H1 (cell line): ENCODE results near the gene CREB3L1. TPM values are rescaled to one million over a fixed set of nuclear protein-coding genes. Genes with fewer than 3 reads are reported as not detected.
A peak's percentile ranks its signal among the peaks of the same experiment; 100 is the strongest.

Experiments
- CTCF ChIA-PET: fragments of 300-600 bp; sonication (Branson Sonifier 250); formaldehyde crosslinking; loops from one replicate; lab custom pipeline; 2021; ENCODE audit not compliant: partially characterized antibody; lab: Charles Lee
- POLR2A ChIA-PET: fragments of 300-600 bp; sonication (Branson Sonifier 250); formaldehyde crosslinking; loops from one replicate; lab custom pipeline; 2021; ENCODE audit warnings: inconsistent platforms; ENCODE audit not compliant: partially characterized antibody; lab: Charles Lee
- DNase-seq, 2 experiments: peaks; one replicate each; pipeline versions ENCODE4 v3.0.0 to v3.0.0-alpha.2; 2010 to 2022; ENCODE audit warnings: low spot score in 2 of 2, low read depth in 1 of 2, mixed read lengths in 1 of 2
- FAIRE-seq: peaks from 2 replicates; lab custom pipeline; 2011; peaks lifted over from hg19 to GRCh38; lab: Jason Lieb, UNC
- H2AFZ ChIP-seq: 2 replicates; pipeline ENCODE4 v1.8.1; 2012; ENCODE audit warnings: low read length, inconsistent platforms
- H2AK5ac ChIP-seq: 2 replicates; pipeline ENCODE4 v1.6.1; 2013; ENCODE audit warnings: low read depth, low read length
- H2BK120ac ChIP-seq: replicated peaks from 2 replicates; pipeline ENCODE3; 2013; ENCODE audit warnings: low read depth, low read length, inconsistent platforms
- H2BK12ac ChIP-seq: 2 replicates; pipeline ENCODE4 v1.6.1; 2013; ENCODE audit warnings: low read depth, low read length
- H2BK15ac ChIP-seq: 2 replicates; pipeline ENCODE4 v1.6.1; 2013; ENCODE audit warnings: low read length
- H2BK20ac ChIP-seq: 2 replicates; pipeline ENCODE4 v1.6.1; 2013; ENCODE audit warnings: low read length
- H2BK5ac ChIP-seq: 2 replicates; pipeline ENCODE4 v1.6.1; 2013; ENCODE audit warnings: low read depth, low read length
- H3K14ac ChIP-seq: 2 replicates; pipeline ENCODE4 v1.6.1; 2013; ENCODE audit warnings: inconsistent platforms; ENCODE audit not compliant: insufficient read length
- H3K18ac ChIP-seq: 2 replicates; pipeline ENCODE4 v1.6.1; 2013; ENCODE audit warnings: low read length; ENCODE audit errors: extremely low read depth
- H3K23ac ChIP-seq: 2 replicates; pipeline ENCODE4 v1.6.1; 2013; ENCODE audit warnings: inconsistent platforms; ENCODE audit not compliant: insufficient read length
- H3K23me2 ChIP-seq: 2 replicates; pipeline ENCODE4 v1.6.1; 2013; ENCODE audit warnings: low read depth, low read length
- H3K27ac ChIP-seq: 2 replicates; pipeline ENCODE4 v1.6.1; 2011; ENCODE audit warnings: low read depth, low read length, inconsistent platforms
- H3K27me3 ChIP-seq, 4 experiments: replicated peaks in 1 of 4; 1 replicate in 1 of 4; 2 replicates in 3 of 4; pipeline versions ENCODE4 v1.6.1 to v1.8.1; 2011 to 2013; ENCODE audit warnings: low read length in 3 of 4, mild to moderate bottlenecking in 3 of 4, inconsistent platforms in 2 of 4, mixed read lengths in 2 of 4, moderate library complexity in 1 of 4; ENCODE audit not compliant: control insufficient read depth in 3 of 4, insufficient read depth in 3 of 4; ENCODE audit errors: extremely low read depth in 1 of 4
- H3K36me3 ChIP-seq, 4 experiments: 2 replicates each; pipeline versions ENCODE4 v1.6.1 to v1.8.1; 2011 to 2013; ENCODE audit warnings: mild to moderate bottlenecking in 4 of 4, low read length in 3 of 4, moderate library complexity in 2 of 4, control low read depth in 1 of 4, inconsistent platforms in 1 of 4; ENCODE audit not compliant: insufficient read depth in 4 of 4, control insufficient read depth in 2 of 4
- H3K4ac ChIP-seq: replicated peaks from 2 replicates; pipeline ENCODE3; 2013; ENCODE audit warnings: low read length, low read depth, mixed read lengths, inconsistent platforms; ENCODE audit not compliant: insufficient read length
- H3K4me1 ChIP-seq, 4 experiments: replicated peaks in 1 of 4; 1 replicate in 1 of 4; 2 replicates in 3 of 4; pipeline versions ENCODE4 v1.6.1 to v1.8.1; 2011 to 2013; ENCODE audit warnings: low read length in 3 of 4, inconsistent platforms in 2 of 4, mixed read lengths in 1 of 4; ENCODE audit not compliant: insufficient read depth in 4 of 4, control insufficient read depth in 3 of 4
- H3K4me2 ChIP-seq, 2 experiments: 2 replicates each; pipeline versions ENCODE4 v1.6.1 to v1.8.1; 2011 to 2013; ENCODE audit warnings: low read depth in 2 of 2, low read length in 2 of 2, control low read depth in 1 of 2, inconsistent platforms in 1 of 2, mild to moderate bottlenecking in 1 of 2; ENCODE audit not compliant: insufficient read depth in 1 of 2
- H3K4me3 ChIP-seq, 4 experiments: fragments of 200-600, 300-600 bp in 1 of 4; sonication (generic), shearing (Covaris generic), sonication (Bioruptor Twin) in 1 of 4; 2 replicates each; pipeline versions ENCODE4 v1.5.1 to v1.8.1; 2011 to 2016; ENCODE audit warnings: low read length in 4 of 4, low read depth in 3 of 4, control low read depth in 2 of 4, inconsistent platforms in 2 of 4, mild to moderate bottlenecking in 2 of 4, mixed read lengths in 1 of 4, moderate library complexity in 1 of 4; ENCODE audit not compliant: insufficient read depth in 2 of 4; ENCODE audit errors: extremely low read depth in 1 of 4
- H3K56ac ChIP-seq: replicated peaks from 2 replicates; pipeline ENCODE3; 2013; ENCODE audit warnings: low read depth, mild to moderate bottlenecking, mixed read lengths, low read length, inconsistent platforms; ENCODE audit not compliant: insufficient read length
- H3K79me1 ChIP-seq: 2 replicates; pipeline ENCODE4 v1.6.1; 2013; ENCODE audit warnings: low read depth, low read length, control low read depth
- H3K79me2 ChIP-seq, 2 experiments: 2 replicates each; pipeline versions ENCODE4 v1.6.1 to v1.8.1; 2012 to 2013; ENCODE audit warnings: low read length in 2 of 2, mild to moderate bottlenecking in 2 of 2, inconsistent platforms in 1 of 2; ENCODE audit not compliant: insufficient read depth in 2 of 2, control insufficient read depth in 1 of 2
- H3K9ac ChIP-seq, 4 experiments: replicated peaks in 1 of 4; 1 replicate in 1 of 4; 2 replicates in 3 of 4; pipeline versions ENCODE4 v1.6.1 to v1.8.1; 2011 to 2013; ENCODE audit warnings: low read depth in 3 of 4, low read length in 3 of 4, control low read depth in 2 of 4, mild to moderate bottlenecking in 2 of 4, moderate library complexity in 2 of 4, inconsistent platforms in 1 of 4; ENCODE audit errors: extremely low read depth in 1 of 4
- H3K9me3 ChIP-seq, 2 experiments: 2 replicates each; pipeline versions ENCODE4 v1.6.1 to v1.8.1; 2012 to 2013; ENCODE audit warnings: mild to moderate bottlenecking in 2 of 2, moderate library complexity in 2 of 2, control low read depth in 1 of 2, inconsistent platforms in 1 of 2, low read depth in 1 of 2, low read length in 1 of 2, mixed read lengths in 1 of 2; ENCODE audit not compliant: insufficient read depth in 2 of 2
- H4K20me1 ChIP-seq, 2 experiments: replicated peaks in 1 of 2; 2 replicates each; pipeline versions ENCODE3 to v1.8.1; 2011 to 2013; ENCODE audit warnings: inconsistent platforms in 2 of 2, low read length in 2 of 2, mild to moderate bottlenecking in 1 of 2; ENCODE audit not compliant: insufficient read depth in 2 of 2, control insufficient read depth in 1 of 2
- H4K5ac ChIP-seq: 2 replicates; pipeline ENCODE4 v1.6.1; 2013; ENCODE audit warnings: low read length, low read depth, mixed read lengths, inconsistent platforms; ENCODE audit not compliant: insufficient read length
- H4K8ac ChIP-seq: 2 replicates; pipeline ENCODE4 v1.8.0; 2013; ENCODE audit warnings: mild to moderate bottlenecking, moderate library complexity, low read length, inconsistent platforms; ENCODE audit not compliant: insufficient read depth; ENCODE audit errors: extremely low read depth
- H4K91ac ChIP-seq: replicated peaks from 2 replicates; pipeline ENCODE3; 2013; ENCODE audit warnings: low read length, mixed read lengths, inconsistent platforms; ENCODE audit not compliant: insufficient read length
- HDAC2 ChIP-seq, 2 experiments: fragments of 300-600 bp in 1 of 2; sonication (generic) in 1 of 2; IDR thresholded peaks; 2 replicates each; pipeline ENCODE4 v1.6.1; 2011 to 2012; ENCODE audit warnings: low read depth in 2 of 2, low read length in 2 of 2, mild to moderate bottlenecking in 2 of 2, moderate library complexity in 2 of 2, borderline replicate concordance in 1 of 2, inconsistent platforms in 1 of 2
- HDAC6 ChIP-seq: IDR thresholded peaks from one replicate; pipeline ENCODE4 v1.7.1; 2012; ENCODE audit warnings: low read depth, mild to moderate bottlenecking, inconsistent platforms, low read length, moderate library complexity
- TAF7 ChIP-seq: optimal IDR thresholded peaks from 2 replicates; pipeline ENCODE3; 2011; ENCODE audit warnings: low read depth, mild to moderate bottlenecking, inconsistent platforms, low read length, moderate library complexity, borderline replicate concordance
- WGBS, 2 experiments: shearing (Covaris generic) in 1 of 2; methylation state at CpG; one replicate each; pipeline versions ENCODE4 v1.1.6 to v1.1.7; 2013 to 2015; ENCODE audit warnings: low lambda C conversion rate in 2 of 2, mixed read lengths in 2 of 2, inconsistent platforms in 1 of 2, low coverage in 1 of 2, missing lambda C conversion rate in 1 of 2; ENCODE audit not compliant: insufficient replicate concordance in 2 of 2, insufficient coverage in 1 of 2, insufficient read length in 1 of 2; ENCODE audit errors: extremely low coverage in 1 of 2, missing lambda C conversion rate in 1 of 2; 5-methylcytosine and 5-hydroxymethylcytosine counted together
- polyA plus RNA-seq, 7 experiments: library from polyadenylated mRNA; depleted of rRNA in 3 of 7; stranded (reverse) in 5 of 7; unstranded in 2 of 7; fragments of >200 nt in 5 of 7; fragments of 200-250 nt in 2 of 7; gene quantifications; 1 replicate in 5 of 7; 2 replicates in 1 of 7; 4 replicates in 1 of 7; pipeline versions ENCODE4 v1.2.1 to v1.2.3, GENCODE V29; 2011 to 2013; ENCODE audit warnings: missing spikeins in 2 of 7, mixed read lengths in 2 of 7
- total RNA-seq: library from RNA; stranded (reverse); fragmentation: NEBNext Ultra II Directional; extraction: Animal tissue kit (Norgen Biotek cat#: 25700); gene quantifications from 2 replicates; pipeline ENCODE4 v1.2.1, GENCODE V29; 2021

CREB3L1 gene
- total and polyA plus RNA-seq, 2 of the 8 experiments (the other 6 are each of a cell fraction or from before 2014, with no cell fraction given) = 4.1 to 12.7 TPM

GRCh38 chr11:46335890-46336562 lies 58.6 kb downstream of the CREB3L1 start:
- H3K4me1 ChIP-seq = peaks cover 25 to 57% (median 51%) of the 10 kb centered on the region in 4 experiments
- POLR2A ChIA-PET = interaction anchor here (0.7 to 1.6 kb wide), 4 partner anchors 10 to 41 kb away, joined by 3 to 5 read pairs (median 4); no protein-coding TSS in a partner anchor
- CTCF ChIA-PET = interaction anchor here (1.1 to 42.5 kb wide), 5 partner anchors 21 to 96 kb away, joined by 3 to 1004 read pairs (median 7); partner anchors contain the start of genes DGKZ and MDK
- TF ChIP-seq TAF7 (no peak), HDAC2 (IDR thresholded peaks at IDR 0.05; ENCODE audit: borderline replicate concordance in 1 of 2, low read depth in 2 of 2, low read length in 2 of 2) (no peak), HDAC6 (no peak)

More at GRCh38 chr11:46335890-46336562, 58.6 kb downstream of the CREB3L1 start:
- Histone ChIP-seq H4K91ac (peak overlapping the region; percentile 61), H2BK120ac (peak overlapping the region; percentile 51), H3K56ac (no peak overlapping the region), H3K27ac (no peak overlapping the region), H3K36me3 (no peaks in the 10 kb centered on the region), H2BK15ac (peak overlapping the region; percentile 65; the same call in 1 of the 2 replicates), H3K27me3 (peaks cover 14 to 36% (median 35%) of the 10 kb centered on the region in 4 experiments), H3K18ac (peak overlapping the region; percentile 66), H4K8ac (no peak overlapping the region), H3K23me2 (peaks cover 8% of the 10 kb centered on the region; the same call in 1 of the 2 replicates), H4K20me1 (no peaks in the 10 kb centered on the region), H3K4me3 (no peak overlapping the region), H3K14ac (no peak overlapping the region), H3K9ac (no peak overlapping the region), H3K4ac (peak overlapping the region; percentile 4), H2AK5ac (peak overlapping the region; percentile 91), H2BK20ac (peak overlapping the region; percentile 88), H2BK5ac (peak overlapping the region; percentile 84; the same call in 1 of the 2 replicates), H3K79me1 (0 out of 2 replicates have a peak, but pooled peaks cover under 1% of the 10 kb centered on the region), H2BK12ac (peak overlapping the region; percentile 91), H3K9me3 (no peaks in the 10 kb centered on the region), H3K79me2 (no peaks in the 10 kb centered on the region), H3K23ac (no peak overlapping the region), H3K4me2 (0 out of 4 replicates have a peak overlapping the region, but pooled peaks of 1 of the 2 experiments have one; percentile 19), H2AFZ (no peak overlapping the region), H4K5ac (no peak overlapping the region)
- WGBS, 2 experiments = 73% methylated on average over 11 of the region's 11 CpGs; no CpG with 5 or more reads in 1 of the 2 experiments
- no peak for DNase-seq
- FAIRE-seq = no peak
